RPMI8226 (cell line): Measurements from ENCODE around the gene RTL3.
"Not testable (repeated sequence)": the region's sequence is repeated elsewhere in the genome, so short reads cannot be mapped to it uniquely, and the experiment has no call there.

Source experiments
- DNase-seq: peaks from one replicate; pipeline ENCODE4 v3.0.0-alpha.2; 2015

Gene RTL3

GRCh38 chrX:78658845-78659744 lies at the start of gene RTL3:
TSS of gene RTL3 (minus strand) at chrX:78659328. CDS start at chrX:78658420, 908 bp downstream.
- no peak for DNase-seq

GRCh38 chrX:78708816-78709215 lies 49.7 kb upstream of the RTL3 start:
- no peak for DNase-seq

GRCh38 chrX:78708262-78708661 lies 49.1 kb upstream of the RTL3 start:
- peak; percentile 4 for DNase-seq

- DNase-seq = no peak
Observed at GRCh38 chrX:78706071-78706470, 46.9 kb upstream of the RTL3 start.

- no peak for DNase-seq
Observed at GRCh38 chrX:78693536-78693935, 34.4 kb upstream of the RTL3 start.

GRCh38 chrX:78693012-78693411 lies 33.9 kb upstream of the RTL3 start:
- no peak for DNase-seq

- DNase-seq = no peak
Observed at GRCh38 chrX:78687586-78687985, 28.5 kb upstream of the RTL3 start.

- DNase-seq = no peak
Observed at GRCh38 chrX:78673246-78673645, 14.1 kb upstream of the RTL3 start.

- no peak for DNase-seq
Observed at GRCh38 chrX:78665342-78665741, 6.2 kb upstream of the RTL3 start.

GRCh38 chrX:78661836-78662235 lies 2.7 kb upstream of the RTL3 start:
- DNase-seq = no peak

GRCh38 chrX:78659955-78660354 lies 827 bp upstream of the RTL3 start:
- DNase-seq = no peak

- DNase-seq = no peak
Observed at GRCh38 chrX:78658414-78658813, 714 bp downstream of the RTL3 start.

- no peak for DNase-seq
Observed at GRCh38 chrX:78655642-78656041, 3.5 kb downstream of the RTL3 start.

GRCh38 chrX:78653118-78653822 lies 5.9 kb downstream of the RTL3 start:
- no peak for DNase-seq

GRCh38 chrX:78650906-78651437 lies 8.2 kb downstream of the RTL3 start:
- DNase-seq = no peak

GRCh38 chrX:78643874-78644273 lies 15.3 kb downstream of the RTL3 start:
- DNase-seq = no peak

- DNase-seq = no peak
Observed at GRCh38 chrX:78643096-78643495, 16.0 kb downstream of the RTL3 start.

- not testable (repeated sequence) for DNase-seq
Observed at GRCh38 chrX:78636096-78636495, 23.0 kb downstream of the RTL3 start.

GRCh38 chrX:78624962-78625909 lies 33.9 kb downstream of the RTL3 start:
- DNase-seq = no peak

GRCh38 chrX:78624426-78624825 lies 34.7 kb downstream of the RTL3 start:
- DNase-seq = no peak

- no peak for DNase-seq
Observed at GRCh38 chrX:78622831-78623230, 36.3 kb downstream of the RTL3 start.

GRCh38 chrX:78619834-78620233 lies 39.3 kb downstream of the RTL3 start:
- DNase-seq = no peak

- no peak for DNase-seq
Observed at GRCh38 chrX:78618987-78619386, 40.1 kb downstream of the RTL3 start.
